DMS153 (cell line): Measurements from ENCODE around the gene FAT1.
"Not testable (repeated sequence)": the region's sequence is repeated elsewhere in the genome, so short reads cannot be mapped to it uniquely, and the experiment has no call there.

Experiments
- DNase-seq: peaks from one replicate; lab custom pipeline; 2025; lab: John Stamatoyannopoulos, UW

FAT1 gene, protein sequence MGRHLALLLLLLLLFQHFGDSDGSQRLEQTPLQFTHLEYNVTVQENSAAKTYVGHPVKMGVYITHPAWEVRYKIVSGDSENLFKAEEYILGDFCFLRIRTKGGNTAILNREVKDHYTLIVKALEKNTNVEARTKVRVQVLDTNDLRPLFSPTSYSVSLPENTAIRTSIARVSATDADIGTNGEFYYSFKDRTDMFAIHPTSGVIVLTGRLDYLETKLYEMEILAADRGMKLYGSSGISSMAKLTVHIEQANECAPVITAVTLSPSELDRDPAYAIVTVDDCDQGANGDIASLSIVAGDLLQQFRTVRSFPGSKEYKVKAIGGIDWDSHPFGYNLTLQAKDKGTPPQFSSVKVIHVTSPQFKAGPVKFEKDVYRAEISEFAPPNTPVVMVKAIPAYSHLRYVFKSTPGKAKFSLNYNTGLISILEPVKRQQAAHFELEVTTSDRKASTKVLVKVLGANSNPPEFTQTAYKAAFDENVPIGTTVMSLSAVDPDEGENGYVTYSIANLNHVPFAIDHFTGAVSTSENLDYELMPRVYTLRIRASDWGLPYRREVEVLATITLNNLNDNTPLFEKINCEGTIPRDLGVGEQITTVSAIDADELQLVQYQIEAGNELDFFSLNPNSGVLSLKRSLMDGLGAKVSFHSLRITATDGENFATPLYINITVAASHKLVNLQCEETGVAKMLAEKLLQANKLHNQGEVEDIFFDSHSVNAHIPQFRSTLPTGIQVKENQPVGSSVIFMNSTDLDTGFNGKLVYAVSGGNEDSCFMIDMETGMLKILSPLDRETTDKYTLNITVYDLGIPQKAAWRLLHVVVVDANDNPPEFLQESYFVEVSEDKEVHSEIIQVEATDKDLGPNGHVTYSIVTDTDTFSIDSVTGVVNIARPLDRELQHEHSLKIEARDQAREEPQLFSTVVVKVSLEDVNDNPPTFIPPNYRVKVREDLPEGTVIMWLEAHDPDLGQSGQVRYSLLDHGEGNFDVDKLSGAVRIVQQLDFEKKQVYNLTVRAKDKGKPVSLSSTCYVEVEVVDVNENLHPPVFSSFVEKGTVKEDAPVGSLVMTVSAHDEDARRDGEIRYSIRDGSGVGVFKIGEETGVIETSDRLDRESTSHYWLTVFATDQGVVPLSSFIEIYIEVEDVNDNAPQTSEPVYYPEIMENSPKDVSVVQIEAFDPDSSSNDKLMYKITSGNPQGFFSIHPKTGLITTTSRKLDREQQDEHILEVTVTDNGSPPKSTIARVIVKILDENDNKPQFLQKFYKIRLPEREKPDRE (N-terminal part only)

DNA sequence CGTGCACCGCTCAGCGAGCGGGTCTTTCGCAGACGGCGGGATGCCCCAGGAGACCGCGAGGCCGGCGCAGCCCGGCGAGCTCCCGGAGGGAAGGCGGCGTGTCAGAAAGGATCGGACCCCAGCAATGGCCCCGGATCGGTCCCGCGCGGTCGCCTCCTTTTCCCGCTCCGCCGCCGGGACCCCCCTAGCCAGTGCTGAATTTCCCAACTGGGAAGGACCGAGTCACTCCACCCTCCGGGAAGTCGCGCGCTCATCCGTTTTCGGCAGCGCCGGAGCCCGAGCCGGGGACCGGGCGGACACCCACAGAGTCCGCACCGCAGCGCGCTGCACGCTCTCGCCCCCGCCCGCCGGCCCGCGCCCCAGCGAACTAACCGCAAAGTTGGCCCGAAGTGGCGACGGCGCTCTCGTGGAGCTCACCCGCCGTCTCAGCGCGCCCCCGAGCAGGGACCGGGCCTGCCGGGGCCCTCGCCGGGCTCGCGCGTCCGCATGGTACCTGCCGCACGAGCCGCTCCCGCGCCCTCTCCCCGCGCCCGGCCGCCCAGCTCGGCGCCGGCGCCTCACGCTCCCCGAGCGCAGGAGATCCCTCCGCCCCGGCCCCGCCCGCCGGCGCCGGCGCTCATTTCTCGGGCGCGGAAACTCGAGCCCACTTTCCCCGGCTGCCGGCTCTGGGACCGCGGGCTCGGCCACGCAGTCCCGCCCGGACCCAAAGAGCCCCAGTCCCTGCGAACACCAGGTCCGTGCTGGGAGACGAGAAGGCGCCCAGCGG lies at the start of gene FAT1:
Gene FAT1 (minus strand): TSS at position 565 of the 766 bp plus-strand sequence. CDS start 14,029 bp downstream, outside the sequence.
- DNase-seq: peak; percentile 56

DNA sequence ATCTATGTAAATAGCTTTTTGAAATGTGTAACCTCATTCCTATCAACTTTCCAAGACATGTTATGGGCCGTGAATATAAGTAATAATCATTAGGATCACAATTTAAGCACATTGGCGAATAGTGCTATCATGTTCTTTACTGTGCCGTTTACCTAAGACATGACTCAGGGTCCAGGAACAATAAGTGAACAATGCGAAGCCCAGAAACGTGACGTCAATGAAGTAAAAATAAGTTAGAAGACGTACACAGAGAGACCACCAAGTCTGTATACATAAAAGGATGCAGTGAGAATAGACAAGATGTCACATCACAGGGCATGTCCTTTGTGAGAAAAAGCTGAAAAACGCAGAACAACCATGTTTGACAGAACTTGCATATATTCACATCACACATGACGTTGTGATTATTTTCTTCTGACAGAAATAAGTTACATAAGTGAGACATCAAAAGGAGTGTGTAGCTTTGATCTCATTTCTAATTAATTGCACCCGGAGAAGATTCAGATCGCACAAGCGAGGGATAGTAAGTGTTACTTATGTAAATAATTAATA lies 49.4 kb upstream of the FAT1 start:
- no peak for DNase-seq

DNA sequence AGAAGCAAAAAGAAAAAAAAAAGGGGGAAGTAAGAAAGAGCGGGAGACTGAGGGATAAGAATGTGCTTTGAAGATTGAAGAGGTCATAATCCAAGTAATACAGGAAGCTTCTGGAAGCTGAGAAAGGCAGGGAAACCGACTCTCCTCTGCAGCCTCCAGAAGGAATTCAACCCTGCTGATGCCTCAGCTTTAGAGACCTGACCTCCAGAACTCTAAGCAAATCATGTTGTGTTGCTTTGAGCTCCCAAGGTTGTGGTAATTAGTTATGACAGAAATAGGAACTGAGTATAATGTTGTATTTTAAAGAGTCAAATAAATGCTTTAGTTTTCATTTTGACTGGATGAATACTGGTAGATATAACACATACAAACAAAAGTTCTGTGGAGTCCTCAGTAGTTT lies 48.0 kb upstream of the FAT1 start:
- DNase-seq: no peak

DNA sequence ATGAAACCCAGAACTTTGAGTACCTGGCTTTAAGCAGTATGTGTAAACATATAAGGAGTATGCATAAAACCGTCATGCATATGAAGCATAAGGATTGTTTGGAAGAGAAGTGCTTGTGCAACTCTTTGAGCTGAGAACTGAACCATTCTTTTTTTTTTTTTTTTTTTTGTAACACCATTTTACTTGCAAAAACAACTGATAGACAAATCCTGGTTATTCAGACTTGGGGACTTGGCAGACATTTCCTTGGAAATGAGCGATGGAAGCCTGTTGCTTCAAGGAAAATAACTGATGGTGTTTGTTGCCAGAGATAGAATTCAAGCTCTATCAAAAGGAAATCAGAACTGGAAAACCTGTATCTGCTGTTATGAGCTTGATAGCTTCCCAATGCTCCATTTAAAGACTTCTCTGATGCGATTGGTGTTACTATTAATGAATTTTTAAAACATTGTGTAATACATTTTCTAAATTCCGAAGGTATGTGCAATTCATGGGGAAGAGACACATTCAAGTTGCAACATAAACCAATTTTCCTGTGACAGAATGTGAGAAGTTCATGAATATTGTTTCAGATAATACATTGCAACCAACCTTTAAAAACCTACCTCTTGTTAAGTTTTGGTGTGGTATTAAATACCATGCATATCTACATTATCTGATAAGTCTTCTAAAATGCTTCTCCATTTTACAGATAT lies 47.0 kb upstream of the FAT1 start:
- no peak for DNase-seq

DNA sequence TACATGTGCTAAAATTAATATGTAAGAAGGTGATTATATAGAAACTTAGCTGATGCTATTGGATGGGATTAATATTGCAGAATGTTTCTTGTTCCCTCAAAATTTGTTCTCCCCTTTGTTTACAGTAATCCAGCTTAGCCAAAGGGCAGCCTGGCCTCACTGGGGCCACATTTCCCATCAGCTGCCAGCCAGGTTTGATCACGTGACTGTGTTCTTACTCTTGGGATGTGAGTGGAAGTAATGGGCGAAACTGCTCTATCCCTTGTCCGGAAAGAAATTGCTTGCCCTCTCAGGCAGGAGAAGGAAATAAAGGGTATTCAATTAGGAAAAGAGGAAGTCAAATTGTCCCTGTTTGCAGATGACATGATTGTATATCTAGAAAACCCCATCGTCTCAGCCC lies 44.1 kb upstream of the FAT1 start:
- no peak for DNase-seq

DNA sequence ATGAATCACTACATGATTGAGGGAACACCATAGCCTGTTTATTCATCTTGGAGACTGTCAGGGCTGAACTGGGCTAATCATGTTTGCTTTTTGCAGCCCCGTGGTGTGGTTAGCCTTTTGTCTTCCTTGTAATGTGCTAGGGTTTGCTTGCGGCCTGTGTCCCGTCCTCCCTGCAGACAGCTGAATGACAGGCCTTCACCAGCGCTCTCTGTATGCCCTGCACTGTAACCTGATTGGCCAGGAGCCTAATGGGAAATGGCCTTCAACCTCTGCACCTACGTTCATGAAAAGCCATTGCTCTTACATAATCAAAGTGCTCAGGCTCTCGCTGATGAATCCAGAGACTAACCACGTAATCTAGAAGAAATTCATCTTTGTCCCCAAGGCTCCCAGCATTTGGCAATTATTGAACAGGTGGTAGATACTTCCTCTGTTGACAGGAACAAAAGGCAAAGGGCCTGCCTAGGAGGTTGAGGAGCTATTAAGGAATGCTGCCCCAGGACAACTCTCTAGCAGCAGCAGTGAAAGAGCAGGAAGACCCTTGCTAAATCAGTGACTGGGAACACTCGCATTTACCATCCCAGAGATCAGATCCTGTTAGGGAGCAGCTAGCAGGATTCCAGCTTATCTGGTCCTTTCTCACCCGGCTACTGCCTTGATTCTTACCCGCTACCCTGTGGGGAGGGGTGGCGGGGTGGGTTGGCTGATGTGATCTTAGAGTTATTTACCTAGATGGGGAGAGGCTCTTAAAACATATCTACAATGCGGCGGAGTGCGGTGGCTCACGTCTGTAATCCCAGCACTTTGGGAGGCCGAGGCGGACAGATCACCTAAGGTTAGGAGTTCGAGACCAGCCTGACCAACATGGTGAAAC lies 42.3 kb upstream of the FAT1 start:
- DNase-seq: peak; percentile 54

DNA sequence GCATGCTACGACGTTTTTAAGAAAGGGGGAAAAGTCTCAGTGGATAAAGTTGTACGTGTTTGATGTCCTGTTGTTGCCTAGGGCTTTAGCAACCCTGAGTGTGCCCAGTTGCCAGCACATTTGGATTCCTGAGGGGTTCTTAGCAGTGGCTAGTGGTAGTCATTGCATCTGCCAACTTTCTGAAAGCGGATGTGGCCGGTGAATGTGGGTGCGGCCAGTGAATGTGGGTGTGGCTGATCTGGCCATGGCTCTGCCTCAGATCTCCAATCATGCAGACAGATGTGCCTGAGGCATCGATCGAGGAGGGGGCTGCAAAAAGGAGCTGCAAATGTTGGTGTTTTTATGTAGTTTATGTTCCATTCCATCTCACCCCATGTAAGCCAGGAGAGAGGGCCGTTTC lies 41.5 kb upstream of the FAT1 start:
- DNase-seq: no peak

DNA sequence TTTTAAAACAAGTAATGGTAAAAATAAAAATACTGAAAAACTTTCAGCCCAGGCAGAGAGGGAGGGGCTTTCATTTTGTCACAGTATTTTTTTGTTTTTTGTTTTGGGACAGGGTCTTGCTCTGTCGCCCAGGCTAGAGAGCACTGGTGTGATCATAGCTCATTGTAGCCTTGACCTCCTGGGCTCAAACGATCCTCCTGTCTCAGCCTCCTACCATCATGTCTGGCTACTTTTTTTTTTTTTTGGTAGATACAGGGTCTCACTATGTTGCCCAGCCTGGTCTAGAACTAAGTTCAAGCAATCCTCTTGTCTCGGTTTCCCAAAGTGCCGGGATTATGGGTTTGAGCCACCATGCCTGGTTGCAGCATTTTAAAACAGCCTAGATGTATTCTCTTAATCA lies 40.8 kb upstream of the FAT1 start:
- DNase-seq: no peak

DNA sequence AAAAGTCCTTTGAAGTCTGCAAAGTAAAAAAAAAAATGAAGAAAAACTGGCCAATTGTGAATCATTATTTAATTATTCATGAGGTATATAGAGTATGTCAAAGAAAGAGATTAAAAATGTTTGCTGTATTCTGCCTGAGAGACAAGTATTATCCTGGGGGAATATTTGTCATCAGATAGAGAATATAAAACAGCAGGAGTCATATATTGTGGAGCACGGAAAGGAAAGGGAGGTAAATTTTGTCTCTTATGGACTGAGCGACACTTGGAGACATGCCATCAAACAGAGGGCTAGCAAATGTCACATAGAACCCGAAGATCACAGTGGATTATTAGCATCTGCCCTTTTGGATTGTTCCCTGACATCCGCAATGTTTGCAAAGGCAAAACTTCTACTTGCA lies 39.2 kb upstream of the FAT1 start:
- no peak for DNase-seq

DNA sequence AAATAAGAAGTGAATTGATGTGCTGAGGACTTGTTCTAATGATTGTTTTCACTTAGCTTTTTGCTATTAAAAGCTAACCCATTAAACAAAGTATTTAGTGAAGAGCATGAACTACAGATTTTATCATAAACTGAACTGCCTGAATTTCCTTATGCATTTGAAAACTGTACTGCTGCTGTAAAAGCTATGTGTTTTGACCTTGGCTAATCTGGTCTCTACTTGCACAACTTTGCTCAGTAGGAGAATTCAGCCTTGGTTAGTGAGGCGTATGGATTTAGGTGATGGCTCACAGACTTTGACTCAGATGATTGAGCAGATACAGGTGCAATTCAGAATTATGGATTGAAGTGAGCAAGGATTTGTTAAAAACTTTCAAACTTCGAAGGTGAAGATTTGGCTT lies 38.7 kb upstream of the FAT1 start:
- no peak for DNase-seq

DNA sequence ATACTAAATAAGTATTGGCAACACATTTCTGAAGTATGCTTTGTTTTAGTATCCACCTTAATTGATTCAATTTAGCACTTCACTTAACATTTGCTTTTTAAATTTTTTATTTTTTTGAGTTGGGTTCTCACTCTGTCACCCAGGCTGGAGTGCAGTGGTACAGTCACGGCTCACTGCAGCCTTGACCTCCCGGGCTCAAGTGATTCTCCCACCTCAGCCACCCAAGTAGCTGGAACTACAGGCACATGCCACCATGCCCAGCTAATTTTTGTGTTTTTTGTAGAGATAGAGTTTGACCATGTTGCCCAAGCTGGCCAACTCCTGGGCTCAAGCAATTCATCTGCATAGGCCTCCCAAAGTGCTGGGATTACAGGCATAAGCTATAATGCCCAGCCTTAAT lies 38.3 kb upstream of the FAT1 start:
- not testable (repeated sequence) for DNase-seq

DNA sequence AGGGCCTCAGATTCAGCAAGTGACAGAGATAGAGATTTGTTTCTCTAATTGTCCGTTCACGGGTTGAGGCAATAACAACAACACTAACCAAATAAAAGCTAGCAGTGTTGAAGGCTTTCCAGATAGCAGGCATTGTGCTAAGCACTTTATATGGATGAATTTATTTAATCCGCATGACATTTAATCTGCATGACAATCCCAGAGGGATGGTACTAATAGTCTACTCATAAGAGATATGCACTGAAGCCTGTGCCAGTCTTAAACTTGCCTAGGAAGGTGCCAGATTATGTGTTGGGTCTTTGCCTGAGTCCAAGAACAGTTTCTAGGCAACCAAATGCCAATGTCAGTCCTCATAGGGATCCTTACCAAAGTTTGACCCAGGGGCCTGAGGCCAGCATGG lies 37.7 kb upstream of the FAT1 start:
- no peak for DNase-seq

DNA sequence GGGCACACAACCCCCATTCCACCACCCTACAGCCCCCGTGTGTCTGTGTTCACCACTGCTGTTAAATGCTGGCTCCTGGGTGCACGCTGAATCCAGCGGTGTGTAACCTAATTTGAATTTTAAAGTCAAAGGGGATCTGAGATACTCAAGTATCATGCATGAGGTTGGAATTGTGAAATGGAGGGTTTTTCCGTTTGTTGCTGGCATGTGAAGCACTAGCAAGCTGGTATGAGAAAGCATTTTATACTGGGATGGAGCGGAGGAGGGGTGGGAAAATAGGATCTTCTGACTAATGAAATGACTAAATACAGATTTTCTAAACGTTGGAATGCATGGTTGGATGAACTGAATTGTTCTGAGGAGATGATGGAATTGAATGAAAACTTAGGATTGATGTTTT lies 36.9 kb upstream of the FAT1 start:
- DNase-seq: no peak

DNA sequence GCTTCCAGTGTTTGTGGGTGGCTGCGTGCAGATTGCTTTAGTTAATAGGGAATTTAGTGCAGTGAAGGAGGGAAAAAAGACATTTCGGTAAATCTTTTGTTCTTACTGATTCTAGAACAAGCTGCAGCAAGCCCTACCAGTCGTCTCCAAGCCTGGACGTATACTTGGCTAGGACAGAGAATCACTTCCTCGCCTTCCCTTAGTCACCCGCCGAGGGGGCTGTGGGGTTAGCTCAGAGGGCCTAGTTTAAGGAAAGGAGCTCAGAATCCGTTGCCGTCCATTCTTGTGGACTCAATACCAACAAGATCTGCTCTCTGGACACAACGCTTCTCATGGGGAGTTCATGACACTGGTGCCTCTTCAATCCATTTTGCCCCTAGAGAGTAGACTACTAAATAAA lies 36.3 kb upstream of the FAT1 start:
- DNase-seq: no peak

DNA sequence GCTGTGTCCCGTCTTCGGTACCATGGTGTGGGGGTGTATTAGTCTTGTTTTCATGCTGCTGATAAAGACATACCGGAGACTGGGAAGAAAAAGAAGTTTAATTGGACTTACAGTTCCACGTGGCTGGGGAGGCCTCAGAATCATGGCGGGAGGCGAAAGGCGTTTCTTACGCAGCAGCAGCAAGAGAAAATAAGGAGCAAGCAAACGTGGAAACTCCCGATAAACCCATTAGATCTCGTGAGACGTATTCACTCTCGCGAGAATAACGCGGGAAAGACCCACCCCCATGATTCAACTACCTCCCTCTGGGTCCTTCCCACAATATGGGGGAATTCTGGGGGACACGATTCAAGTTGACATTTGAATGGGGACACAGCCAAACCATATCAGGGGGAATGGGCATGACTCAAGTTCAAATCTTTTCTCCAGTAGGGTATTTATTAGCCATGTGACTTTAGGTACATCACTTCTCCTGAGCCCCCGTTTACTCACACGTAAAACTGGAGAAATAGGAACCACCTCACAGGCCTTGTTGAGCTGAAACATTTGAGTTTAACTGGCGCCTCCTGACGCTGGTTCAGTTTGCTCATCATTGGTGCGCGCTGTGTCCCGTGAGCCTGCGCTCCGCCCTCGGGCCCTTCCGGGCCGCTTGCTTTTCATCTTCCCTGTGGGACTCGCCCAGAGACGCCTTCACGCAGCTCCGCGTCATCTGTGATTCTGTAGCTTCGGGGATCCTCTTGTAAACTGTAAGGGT lies 35.5 kb upstream of the FAT1 start:
- no peak for DNase-seq

DNA sequence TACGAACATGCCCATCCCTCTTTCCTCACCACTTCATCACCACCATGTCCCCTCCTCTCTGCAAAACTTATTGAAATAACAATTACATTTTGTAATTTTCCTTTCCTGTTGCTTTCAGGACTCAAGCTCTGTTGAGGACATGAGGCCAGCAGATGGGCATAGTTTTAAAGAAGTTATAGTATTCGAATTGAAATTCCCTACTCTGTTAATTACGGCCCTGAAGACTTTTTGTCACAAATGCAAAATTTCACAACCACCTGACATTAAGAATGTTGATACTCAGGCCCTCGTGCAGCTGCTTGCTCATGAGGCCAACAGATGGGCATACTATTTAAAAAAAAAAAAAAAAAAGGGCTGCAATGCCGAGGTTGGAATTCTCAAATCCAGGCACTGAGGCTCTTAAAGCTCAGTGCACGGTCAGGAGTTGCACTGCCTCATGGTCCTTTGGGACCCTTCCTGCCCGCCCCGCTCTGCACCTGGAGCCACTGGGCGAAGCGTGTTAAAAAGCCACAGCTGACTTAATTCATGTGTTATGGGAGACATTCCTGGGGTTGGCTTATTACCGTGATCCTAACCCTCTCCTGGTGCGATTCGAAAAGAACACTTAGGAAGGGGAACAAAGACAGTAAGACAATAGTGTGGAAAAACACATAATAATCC lies 34.2 kb upstream of the FAT1 start:
- no peak for DNase-seq

DNA sequence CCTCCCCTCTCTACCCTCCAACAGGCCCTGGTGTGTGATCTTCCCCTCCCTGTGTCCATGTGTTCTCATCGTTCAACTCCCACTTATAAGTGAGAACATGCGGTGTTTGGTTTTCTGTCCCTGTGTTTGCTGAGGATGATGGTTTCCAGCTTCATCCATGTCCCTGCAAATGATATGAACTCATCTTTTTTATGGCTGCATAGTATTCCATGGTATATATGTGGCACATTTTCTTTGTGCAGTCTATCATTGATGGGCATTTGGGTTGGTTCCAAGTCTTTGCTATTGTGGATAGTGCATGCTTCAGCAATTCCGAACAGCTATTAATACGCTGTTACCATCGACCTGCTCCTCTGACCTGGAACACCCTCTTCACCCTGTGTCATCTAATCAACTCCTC lies 32.9 kb upstream of the FAT1 start:
- not testable (repeated sequence) for DNase-seq
